Duodenal mucosa (tissue), 2 donors: ENCODE measurements around the gene FMNL2.

Source experiments
- H3K27ac ChIP-seq: one replicate; pipeline ENCODE4 v1.7.0; 2013; ENCODE audit warnings: low read depth, low read length
- H3K27me3 ChIP-seq, 2 donors: one replicate each; pipeline ENCODE4 v1.7.0; 2013; ENCODE audit warnings: low read length in 2 of 2, control low read depth in 1 of 2; ENCODE audit not compliant: insufficient read depth in 2 of 2, control insufficient read depth in 1 of 2
- H3K36me3 ChIP-seq, 2 donors: one replicate each; pipeline ENCODE4 v1.7.0; 2013; ENCODE audit warnings: low read length in 2 of 2, control low read depth in 1 of 2; ENCODE audit not compliant: insufficient read depth in 2 of 2, control insufficient read depth in 1 of 2
- H3K4me1 ChIP-seq, 2 donors: one replicate each; pipeline ENCODE4 v1.7.0; 2013; ENCODE audit warnings: low read length in 2 of 2, control low read depth in 1 of 2; ENCODE audit not compliant: insufficient read depth in 2 of 2, control insufficient read depth in 1 of 2
- H3K4me3 ChIP-seq, 2 donors: one replicate each; pipeline ENCODE4 v1.7.0; 2013; ENCODE audit warnings: low read length in 2 of 2, low read depth in 1 of 2
- H3K9ac ChIP-seq, 2 donors: one replicate each; pipeline ENCODE4 v1.7.0; 2013; ENCODE audit warnings: low read length in 2 of 2, low read depth in 1 of 2
- H3K9me3 ChIP-seq, 2 donors: one replicate each; pipeline ENCODE4 v1.7.0; 2013; ENCODE audit warnings: low read length in 2 of 2, control low read depth in 1 of 2; ENCODE audit not compliant: control insufficient read depth in 1 of 2

The FMNL2 gene

GRCh38 chr2:152546230-152546837 lies 211.4 kb downstream of the FMNL2 start:
- Histone ChIP-seq H3K4me3 (peak overlapping the region in 1 of 2 donors; percentile 13), H3K27ac (no peak overlapping the region), H3K9ac (no peak overlapping the region), H3K36me3 (no peaks in the 10 kb centered on the region), H3K4me1 (peaks cover 33 to 52% of the 10 kb centered on the region in 2 donors), H3K9me3 (no peaks in the 10 kb centered on the region), H3K27me3 (no peaks in the 10 kb centered on the region)

GRCh38 chr2:152548111-152548875 lies 213.3 kb downstream of the FMNL2 start:
- no peak overlapping the region for H3K4me3 ChIP-seq
- no peaks in the 10 kb centered on the region for H3K27me3 ChIP-seq
- peaks cover 26 to 41% of the 10 kb centered on the region in 2 donors for H3K4me1 ChIP-seq
- H3K9me3 ChIP-seq = no peaks in the 10 kb centered on the region
- no peaks in the 10 kb centered on the region for H3K36me3 ChIP-seq
- H3K27ac ChIP-seq = no peak overlapping the region
- no peak overlapping the region for H3K9ac ChIP-seq

GRCh38 chr2:152548996-152549395 lies 214.0 kb downstream of the FMNL2 start:
- H3K4me1 ChIP-seq = peaks cover 26 to 41% of the 10 kb centered on the region in 2 donors

GRCh38 chr2:152549423-152549822 lies 214.4 kb downstream of the FMNL2 start:
- Histone ChIP-seq H3K4me1 (peaks cover 26 to 41% of the 10 kb centered on the region in 2 donors), H3K27ac (no peak overlapping the region), H3K4me3 (no peak overlapping the region), H3K36me3 (no peaks in the 10 kb centered on the region), H3K27me3 (no peaks in the 10 kb centered on the region), H3K9ac (no peak overlapping the region), H3K9me3 (no peaks in the 10 kb centered on the region)

More at GRCh38 chr2:152548996-152549395, 214.0 kb downstream of the FMNL2 start:
- no peaks in the 10 kb centered on the region for H3K27me3 ChIP-seq
- H3K9me3 ChIP-seq = no peaks in the 10 kb centered on the region
- no peak overlapping the region for H3K9ac ChIP-seq
- no peaks in the 10 kb centered on the region for H3K36me3 ChIP-seq
- no peak overlapping the region for H3K4me3 ChIP-seq
- H3K27ac ChIP-seq = no peak overlapping the region

- no peak overlapping the region for H3K27ac ChIP-seq
Observed at GRCh38 chr2:152550386-152550785, 215.4 kb downstream of the FMNL2 start.

GRCh38 chr2:152552888-152553287 lies 217.9 kb downstream of the FMNL2 start:
- no peaks in the 10 kb centered on the region for H3K9me3 ChIP-seq
- H3K9ac ChIP-seq = no peak overlapping the region
- H3K4me1 ChIP-seq = peaks cover 12 to 24% of the 10 kb centered on the region in 2 donors
- H3K27ac ChIP-seq = no peak overlapping the region
- H3K36me3 ChIP-seq = no peaks in the 10 kb centered on the region
- no peak overlapping the region for H3K4me3 ChIP-seq
- H3K27me3 ChIP-seq = no peaks in the 10 kb centered on the region

More at GRCh38 chr2:152550386-152550785, 215.4 kb downstream of the FMNL2 start:
- peaks cover 30 to 49% of the 10 kb centered on the region in 2 donors for H3K4me1 ChIP-seq
- H3K9me3 ChIP-seq = no peaks in the 10 kb centered on the region
- no peak overlapping the region for H3K4me3 ChIP-seq
- H3K36me3 ChIP-seq = no peaks in the 10 kb centered on the region
- no peak overlapping the region for H3K9ac ChIP-seq
- H3K27me3 ChIP-seq = no peaks in the 10 kb centered on the region

GRCh38 chr2:152553518-152553917 lies 218.5 kb downstream of the FMNL2 start:
- no peaks in the 10 kb centered on the region for H3K27me3 ChIP-seq
- no peak overlapping the region for H3K9ac ChIP-seq
- no peak overlapping the region for H3K27ac ChIP-seq
- H3K4me1 ChIP-seq = peaks cover 6 to 18% of the 10 kb centered on the region in 2 donors
- H3K36me3 ChIP-seq = no peaks in the 10 kb centered on the region
- H3K4me3 ChIP-seq = no peak overlapping the region
- no peaks in the 10 kb centered on the region for H3K9me3 ChIP-seq

- Histone ChIP-seq H3K9me3 (no peaks in the 10 kb centered on the region), H3K27ac (no peak overlapping the region), H3K4me1 (peaks cover 4 to 13% of the 10 kb centered on the region in 2 donors), H3K27me3 (no peaks in the 10 kb centered on the region), H3K9ac (no peak overlapping the region), H3K4me3 (no peak overlapping the region), H3K36me3 (no peaks in the 10 kb centered on the region)
Observed at GRCh38 chr2:152555048-152555447, 220.1 kb downstream of the FMNL2 start.

GRCh38 chr2:152556506-152556905 lies 221.5 kb downstream of the FMNL2 start:
- peaks cover 9 to 15% of the 10 kb centered on the region in 2 donors for H3K4me1 ChIP-seq
- no peak overlapping the region for H3K4me3 ChIP-seq
- no peaks in the 10 kb centered on the region for H3K9me3 ChIP-seq
- H3K9ac ChIP-seq = no peak overlapping the region
- H3K27ac ChIP-seq = no peak overlapping the region
- no peaks in the 10 kb centered on the region for H3K36me3 ChIP-seq
- no peaks in the 10 kb centered on the region for H3K27me3 ChIP-seq

GRCh38 chr2:152557273-152557888 lies 222.4 kb downstream of the FMNL2 start:
- H3K9ac ChIP-seq = no peak overlapping the region
- H3K4me1 ChIP-seq = peaks cover 9 to 22% of the 10 kb centered on the region in 2 donors
- H3K36me3 ChIP-seq = no peaks in the 10 kb centered on the region
- H3K27ac ChIP-seq = no peak overlapping the region
- H3K27me3 ChIP-seq = no peaks in the 10 kb centered on the region
- no peaks in the 10 kb centered on the region for H3K9me3 ChIP-seq
- no peak overlapping the region for H3K4me3 ChIP-seq
